ENCODE measurements around the gene DEGS1.

DNA sequence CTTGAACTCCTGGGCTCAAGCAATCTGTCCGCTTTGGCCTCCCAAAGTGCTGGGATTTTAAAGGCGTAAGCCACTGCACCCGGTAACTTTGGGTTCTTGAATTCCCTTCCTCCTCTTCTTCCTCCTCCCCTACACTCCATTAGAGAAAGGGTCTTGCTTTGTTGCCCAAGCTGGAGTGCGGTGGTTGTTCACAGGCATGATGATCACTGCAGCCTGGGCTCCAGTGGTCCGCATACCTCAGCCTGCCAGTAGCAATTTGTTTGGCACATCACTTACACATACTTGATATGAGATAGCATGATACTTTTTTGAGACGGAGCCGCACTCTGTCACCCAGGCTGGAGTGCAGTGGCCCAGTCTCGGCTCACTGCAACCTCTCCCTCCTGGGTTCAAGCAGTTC is 2.2 kb downstream of the DEGS1 start:
- no peak for TF ChIP-seq EZH2 (IDR thresholded peaks at IDR 0.05)
- no peak for TF ChIP-seq POLR2AphosphoS5 (IDR thresholded peaks at IDR 0.05; ENCODE audit: borderline replicate concordance, low read depth, low read length)
